PFSK-1 (cell line): ENCODE data around the gene PARD3B.

Experiments used
- POLR2AphosphoS5 ChIP-seq: IDR thresholded peaks from 2 replicates; pipeline ENCODE4 v1.6.1; 2012; ENCODE audit warnings: low read depth, mild to moderate bottlenecking, control low read depth, low read length, moderate library complexity
- REST ChIP-seq, 2 experiments: IDR thresholded peaks; 2 replicates each; pipeline versions ENCODE4 v1.6.1 to v1.8.0; 2011 to 2012; ENCODE audit warnings: low read depth in 2 of 2, low read length in 2 of 2, control low read depth in 1 of 2, inconsistent platforms in 1 of 2, mild to moderate bottlenecking in 1 of 2, moderate library complexity in 1 of 2; ENCODE audit not compliant: insufficient read depth in 1 of 2
- SIN3A ChIP-seq: IDR thresholded peaks from 2 replicates; pipeline ENCODE4 v1.6.1; 2012; ENCODE audit warnings: mild to moderate bottlenecking, low read length, moderate library complexity, borderline replicate concordance; ENCODE audit not compliant: insufficient read depth
- TAF1 ChIP-seq: IDR thresholded peaks from 2 replicates; pipeline ENCODE4 v1.6.1; 2012; ENCODE audit warnings: low read length, control low read depth, borderline replicate concordance; ENCODE audit not compliant: insufficient read depth

GRCh38 chr2:205180730-205181129, 635.5 kb downstream of the PARD3B start:
- TF ChIP-seq REST (IDR thresholded peaks at IDR 0.05; ENCODE audit: insufficient read depth in 1 of 2, low read depth in 2 of 2, low read length in 2 of 2) (no peak), POLR2AphosphoS5 (no peak), TAF1 (no peak), SIN3A (no peak)
